NCI-H1092 treated with DMSO at 0.1 percent for 48 hours (cell line): ENCODE measurements around the gene NECTIN2.
"Not testable (repeated sequence)": the region's sequence is repeated elsewhere in the genome, so short reads cannot be mapped to it uniquely, and the experiment has no call there.

ENCODE experiments used
- DNase-seq: peaks from one replicate; lab custom pipeline; 2025; lab: John Stamatoyannopoulos, UW

Gene NECTIN2

GRCh38 chr19:44884566-44884965 is 38.5 kb downstream of the NECTIN2 start:
- DNase-seq, result no peak

- DNase-seq, result no peak
Measured at GRCh38 chr19:44886141-44886540, 40.0 kb downstream of the NECTIN2 start.

- DNase-seq, result no peak
Measured at GRCh38 chr19:44887648-44888047, 41.6 kb downstream of the NECTIN2 start.

GRCh38 chr19:44888335-44888734 is 42.2 kb downstream of the NECTIN2 start:
- DNase-seq, result not testable (repeated sequence)

GRCh38 chr19:44889830-44890365 is 43.8 kb downstream of the NECTIN2 start:
- no peak for DNase-seq

GRCh38 chr19:44890366-44891015 is 44.4 kb downstream of the NECTIN2 start:
- peak; percentile 100 for DNase-seq

GRCh38 chr19:44891016-44891882 is 45.2 kb downstream of the NECTIN2 start, which contains the start of gene TOMM40:
Gene TOMM40 (plus strand): TSS chr19:44891254. CDS start chr19:44891416, 162 bp downstream.
- peak; percentile 100 for DNase-seq

- no peak for DNase-seq
Measured at GRCh38 chr19:44892932-44893331, 46.8 kb downstream of the NECTIN2 start.

- DNase-seq, result no peak
Measured at GRCh38 chr19:44893332-44894051, 47.4 kb downstream of the NECTIN2 start.

GRCh38 chr19:44894052-44894400 is 47.9 kb downstream of the NECTIN2 start:
- DNase-seq, result no peak

- DNase-seq, result no peak
Measured at GRCh38 chr19:44894946-44895345, 48.8 kb downstream of the NECTIN2 start.

GRCh38 chr19:44897835-44898234 is 51.7 kb downstream of the NECTIN2 start:
- no peak for DNase-seq

GRCh38 chr19:44900328-44901244 is 54.5 kb downstream of the NECTIN2 start:
- DNase-seq, result no peak

- DNase-seq, result no peak
Measured at GRCh38 chr19:44903216-44903601, 57.1 kb downstream of the NECTIN2 start.

- peak; percentile 8 for DNase-seq
Measured at GRCh38 chr19:44903602-44904425, 57.7 kb downstream of the NECTIN2 start.

- no peak for DNase-seq
Measured at GRCh38 chr19:44904426-44904994, 58.4 kb downstream of the NECTIN2 start.

- no peak for DNase-seq
Measured at GRCh38 chr19:44905437-44906160, 59.5 kb downstream of the NECTIN2 start, which contains the start of gene APOE. Gene APOE (plus strand): TSS chr19:44905796. CDS start chr19:44906625, 829 bp downstream.

- DNase-seq, result no peak
Measured at GRCh38 chr19:44907613-44908012, 61.5 kb downstream of the NECTIN2 start.
